ENCODE data around the gene GAB2.
"Not testable (repeated sequence)": the region's sequence is repeated elsewhere in the genome, so short reads cannot be mapped to it uniquely, and the experiment has no call there.

GAB2 gene

GRCh38 chr11:78417175-78417887 lies at the start of gene GAB2:
GAB2 (minus strand) TSS chr11:78417820; CDS start chr11:78417720, 100 bp downstream.
- DNase-seq (ENCODE audit: low read depth), result no peak
- in situ Hi-C loops (cut with HindIII; ENCODE audit: low sequenced_read_pairs), result no loop called here

GRCh38 chr11:78467370-78467769 lies 49.8 kb upstream of the GAB2 start:
- H3K4me3 ChIP-seq (ENCODE audit: low read depth, low read length), result no peak overlapping the region
- DNase-seq (ENCODE audit: low read depth), result no peak
- in situ Hi-C loops (cut with HindIII; ENCODE audit: low sequenced_read_pairs), result no loop called here
- no peak for TF ChIP-seq CTCF (IDR thresholded peaks at IDR 0.05; ENCODE audit: low read depth, low read length, missing control alignments)

More at GRCh38 chr11:78417175-78417887, at the start of gene GAB2:
- no peak for TF ChIP-seq CTCF (IDR thresholded peaks at IDR 0.05; ENCODE audit: low read depth, low read length, missing control alignments)
- H3K4me3 ChIP-seq (ENCODE audit: low read depth, low read length), result peak within 1 kb of the TSS; percentile 68

GRCh38 chr11:78465169-78465942 lies 47.7 kb upstream of the GAB2 start:
- in situ Hi-C loops (cut with HindIII; ENCODE audit: low sequenced_read_pairs), result no loop called here
- no peak for DNase-seq (ENCODE audit: low read depth)

GRCh38 chr11:78464787-78465168 lies 47.2 kb upstream of the GAB2 start:
- H3K4me3 ChIP-seq (ENCODE audit: low read depth, low read length); in situ Hi-C loops (cut with HindIII; ENCODE audit: low sequenced_read_pairs); DNase-seq (ENCODE audit: low read depth): not testable (repeated sequence)

More at GRCh38 chr11:78465169-78465942, 47.7 kb upstream of the GAB2 start:
- H3K4me3 ChIP-seq (ENCODE audit: low read depth, low read length), result no peak overlapping the region
- TF ChIP-seq CTCF (IDR thresholded peaks at IDR 0.05; ENCODE audit: low read depth, low read length, missing control alignments), result no peak

GRCh38 chr11:78460471-78460870 lies 42.9 kb upstream of the GAB2 start:
- H3K4me3 ChIP-seq (ENCODE audit: low read depth, low read length), result no peak overlapping the region
- TF ChIP-seq CTCF (IDR thresholded peaks at IDR 0.05; ENCODE audit: low read depth, low read length, missing control alignments), result no peak
- no peak for DNase-seq (ENCODE audit: low read depth)
- in situ Hi-C loops (cut with HindIII; ENCODE audit: low sequenced_read_pairs), result no loop called here

- no peak for DNase-seq (ENCODE audit: low read depth)
- H3K4me3 ChIP-seq (ENCODE audit: low read depth, low read length), result no peak overlapping the region
- TF ChIP-seq CTCF (IDR thresholded peaks at IDR 0.05; ENCODE audit: low read depth, low read length, missing control alignments), result no peak
- in situ Hi-C loops (cut with HindIII; ENCODE audit: low sequenced_read_pairs), result no loop called here
These were observed 42.1 kb upstream of the GAB2 start for GRCh38 chr11:78459738-78460137.

- no peak for TF ChIP-seq CTCF (IDR thresholded peaks at IDR 0.05; ENCODE audit: low read depth, low read length, missing control alignments)
- no peak overlapping the region for H3K4me3 ChIP-seq (ENCODE audit: low read depth, low read length)
- no peak for DNase-seq (ENCODE audit: low read depth)
- in situ Hi-C loops (cut with HindIII; ENCODE audit: low sequenced_read_pairs), result no loop called here
These were observed 39.8 kb upstream of the GAB2 start for GRCh38 chr11:78457448-78457847.

Data from astrocyte of the cerebellum (primary cell).